ENCODE data around the gene NR3C1. TPM values are rescaled to one million over a fixed set of nuclear protein-coding genes. Genes with fewer than 3 reads are reported as not detected.

NR3C1 gene
- total RNA-seq, 4 donors from 2014 or later: 29.7 to 79.2 (median 38.9) TPM

DNA sequence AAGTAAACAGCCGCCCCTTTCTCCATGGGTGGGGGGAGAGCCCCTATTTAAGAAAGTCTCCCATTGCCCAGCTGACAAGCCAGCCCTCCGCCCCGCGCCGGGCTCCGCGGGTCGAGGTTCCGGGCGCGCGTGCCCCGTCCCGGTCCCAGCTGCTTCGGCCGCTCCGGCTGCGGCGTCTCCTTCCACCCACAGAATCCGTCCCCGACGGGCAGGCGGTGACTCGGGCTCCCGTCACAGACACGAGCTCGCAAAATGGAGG, 223 bp downstream of the NR3C1 start:
- Histone ChIP-seq H3K9me3 (no peaks in the 10 kb centered on the region), H3K36me3 (peaks cover 0 to 6% (median 0%) of the 10 kb centered on the region in 3 donors), H3K4me1 (peaks cover 0 to 20% (median 0%) of the 10 kb centered on the region in 4 donors), H3K27me3 (no peaks in the 10 kb centered on the region), H3K4me3 (peak overlapping the region; percentile 70 to 95 (median 89)), H3K27ac (peak overlapping the region; percentile 96 to 100 (median 100))
- TF ChIP-seq, protein P1, sequence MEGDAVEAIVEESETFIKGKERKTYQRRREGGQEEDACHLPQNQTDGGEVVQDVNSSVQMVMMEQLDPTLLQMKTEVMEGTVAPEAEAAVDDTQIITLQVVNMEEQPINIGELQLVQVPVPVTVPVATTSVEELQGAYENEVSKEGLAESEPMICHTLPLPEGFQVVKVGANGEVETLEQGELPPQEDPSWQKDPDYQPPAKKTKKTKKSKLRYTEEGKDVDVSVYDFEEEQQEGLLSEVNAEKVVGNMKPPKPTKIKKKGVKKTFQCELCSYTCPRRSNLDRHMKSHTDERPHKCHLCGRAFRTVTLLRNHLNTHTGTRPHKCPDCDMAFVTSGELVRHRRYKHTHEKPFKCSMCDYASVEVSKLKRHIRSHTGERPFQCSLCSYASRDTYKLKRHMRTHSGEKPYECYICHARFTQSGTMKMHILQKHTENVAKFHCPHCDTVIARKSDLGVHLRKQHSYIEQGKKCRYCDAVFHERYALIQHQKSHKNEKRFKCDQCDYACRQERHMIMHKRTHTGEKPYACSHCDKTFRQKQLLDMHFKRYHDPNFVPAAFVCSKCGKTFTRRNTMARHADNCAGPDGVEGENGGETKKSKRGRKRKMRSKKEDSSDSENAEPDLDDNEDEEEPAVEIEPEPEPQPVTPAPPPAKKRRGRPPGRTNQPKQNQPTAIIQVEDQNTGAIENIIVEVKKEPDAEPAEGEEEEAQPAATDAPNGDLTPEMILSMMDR (IDR thresholded peaks at IDR 0.05): no peak
- peak; percentile 21 to 41 for TF ChIP-seq POLR2A (IDR thresholded peaks at IDR 0.05)
- no peak for DNase-seq

DNA sequence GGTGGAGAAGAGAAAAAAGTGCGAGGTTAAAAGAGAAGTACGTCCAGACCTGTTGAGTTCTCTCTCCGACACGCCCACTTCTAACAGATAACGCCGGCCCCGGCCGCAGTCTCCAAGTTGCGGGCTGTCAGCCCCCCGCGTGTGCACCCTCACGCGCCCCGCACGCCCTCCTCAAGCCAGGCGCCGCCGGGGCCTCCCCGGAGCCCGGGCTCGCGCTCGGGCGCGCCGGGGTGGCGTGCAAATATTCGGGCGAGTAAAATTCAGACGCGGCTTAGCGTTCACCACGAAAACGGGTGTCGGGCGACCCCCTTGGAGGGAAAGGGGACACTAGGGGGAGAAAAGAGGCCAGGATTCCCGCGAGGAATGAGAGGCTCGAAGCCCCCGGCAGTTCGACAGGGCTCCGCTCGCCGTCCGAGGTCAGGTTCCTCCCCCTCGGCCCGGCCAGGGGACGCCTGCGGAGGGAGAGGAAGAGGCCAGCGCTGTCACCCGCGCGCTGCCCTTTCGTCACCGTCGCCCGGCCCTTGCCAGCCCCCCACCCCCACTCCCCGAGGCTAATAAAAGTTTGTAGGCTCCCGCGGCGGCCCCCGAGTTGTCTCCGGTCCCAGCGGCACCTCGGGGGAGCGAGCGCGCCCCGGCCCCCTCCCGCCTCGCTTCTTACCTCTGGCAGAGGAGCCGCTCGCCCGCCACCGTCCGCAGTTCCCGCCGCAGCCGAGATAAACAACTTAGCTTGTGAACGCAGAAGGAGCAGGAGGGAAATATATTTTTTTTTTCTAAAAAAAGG, 743 bp downstream of the NR3C1 start:
- Histone ChIP-seq H3K27ac (peak overlapping the region; percentile 96 to 100 (median 100)), H3K36me3 (peaks cover 0 to 6% (median 0%) of the 10 kb centered on the region in 3 donors), H3K27me3 (no peaks in the 10 kb centered on the region), H3K4me1 (peaks cover 0 to 21% (median 0%) of the 10 kb centered on the region in 4 donors), H3K4me3 (peak overlapping the region; percentile 70 to 95 (median 89)), H3K9me3 (no peaks in the 10 kb centered on the region)
- TF ChIP-seq POLR2A (IDR thresholded peaks at IDR 0.05): no peak
- TF ChIP-seq, protein P1 (IDR thresholded peaks at IDR 0.05): no peak
- peak; percentile 70 to 86 (median 79) for DNase-seq

DNA sequence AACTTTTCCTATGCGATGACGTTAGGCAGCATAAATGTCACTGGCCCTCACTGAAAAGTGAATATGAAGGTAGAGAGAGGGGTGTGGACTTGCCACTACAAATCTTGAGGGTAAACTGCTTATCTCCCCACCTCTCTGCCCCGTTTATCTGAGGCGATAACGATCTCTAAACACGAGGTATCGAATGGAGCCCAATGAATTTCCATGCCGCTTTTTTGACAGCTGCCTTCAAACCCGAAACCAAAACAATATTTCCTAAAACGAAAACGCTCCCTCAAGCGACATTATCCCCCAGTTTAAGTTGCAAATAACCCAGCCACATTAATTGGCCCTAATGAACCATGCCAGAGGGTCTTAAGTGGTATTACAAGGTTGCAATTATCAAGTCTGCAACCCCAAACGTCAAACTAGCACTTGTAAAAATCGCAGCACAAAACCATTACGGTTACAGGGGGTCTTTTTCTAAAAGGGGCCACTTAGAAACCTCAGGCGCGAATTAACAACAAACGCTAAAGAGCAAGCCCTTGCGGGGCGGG, 1.4 kb downstream of the NR3C1 start:
- H3K27me3 ChIP-seq: no peaks in the 10 kb centered on the region
- peaks cover 0 to 26% (median 0%) of the 10 kb centered on the region in 4 donors for H3K4me1 ChIP-seq
- no peaks in the 10 kb centered on the region for H3K9me3 ChIP-seq
- H3K36me3 ChIP-seq: peaks cover 0 to 6% (median 0%) of the 10 kb centered on the region in 3 donors
- no peak for TF ChIP-seq POLR2A (IDR thresholded peaks at IDR 0.05)
- TF ChIP-seq, protein P1 (IDR thresholded peaks at IDR 0.05): no peak
- DNase-seq: no peak
- H3K27ac ChIP-seq: peak overlapping the region; percentile 96 to 100 (median 100)
- peak overlapping the region; percentile 70 to 95 (median 89) for H3K4me3 ChIP-seq

DNA sequence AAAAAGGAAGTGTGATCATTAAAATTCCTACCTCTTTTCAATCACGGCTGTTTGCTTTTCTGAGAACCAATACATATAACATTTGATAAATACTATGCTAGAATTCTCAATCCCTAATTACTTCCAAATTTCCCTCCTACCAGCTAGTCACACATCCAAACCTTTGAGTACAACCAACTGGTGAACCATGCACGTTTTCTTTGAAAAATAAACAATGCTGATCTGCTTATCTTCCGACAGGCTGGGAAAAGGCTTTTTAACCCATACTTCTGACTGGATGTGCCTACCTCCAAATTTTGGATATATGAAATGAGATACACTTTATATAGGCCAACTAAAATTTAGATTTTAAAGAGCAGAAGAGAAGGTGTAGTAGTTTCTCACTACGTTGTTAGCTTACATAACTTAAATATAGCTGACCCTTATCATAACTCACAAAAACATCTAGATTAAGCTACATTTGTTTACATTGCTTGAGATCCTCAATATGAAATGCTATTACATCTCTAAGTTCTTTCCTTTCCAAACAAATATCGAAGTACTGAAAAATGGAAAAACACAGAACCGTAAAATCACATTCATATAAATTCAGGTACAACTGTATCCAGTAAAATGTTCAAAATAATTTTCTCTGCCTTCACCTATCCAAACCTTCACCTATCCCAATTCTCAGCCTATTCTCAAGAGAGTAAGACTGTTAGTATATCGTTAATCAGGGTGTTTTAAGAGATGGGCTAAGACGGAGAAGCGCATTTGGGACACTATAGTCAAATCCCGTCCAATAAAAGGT, 2.1 kb downstream of the NR3C1 start:
- H3K27me3 ChIP-seq: no peaks in the 10 kb centered on the region
- TF ChIP-seq POLR2A (IDR thresholded peaks at IDR 0.05): no peak
- TF ChIP-seq, protein P1 (IDR thresholded peaks at IDR 0.05): no peak
- H3K36me3 ChIP-seq: peaks cover 0 to 6% (median 0%) of the 10 kb centered on the region in 3 donors
- no peaks in the 10 kb centered on the region for H3K9me3 ChIP-seq
- peak overlapping the region; percentile 70 to 95 (median 89) for H3K4me3 ChIP-seq
- peak overlapping the region in 2 of 4 donors; percentile 100 for H3K27ac ChIP-seq
- no peak for DNase-seq
- peaks cover 0 to 26% (median 0%) of the 10 kb centered on the region in 4 donors for H3K4me1 ChIP-seq

DNA sequence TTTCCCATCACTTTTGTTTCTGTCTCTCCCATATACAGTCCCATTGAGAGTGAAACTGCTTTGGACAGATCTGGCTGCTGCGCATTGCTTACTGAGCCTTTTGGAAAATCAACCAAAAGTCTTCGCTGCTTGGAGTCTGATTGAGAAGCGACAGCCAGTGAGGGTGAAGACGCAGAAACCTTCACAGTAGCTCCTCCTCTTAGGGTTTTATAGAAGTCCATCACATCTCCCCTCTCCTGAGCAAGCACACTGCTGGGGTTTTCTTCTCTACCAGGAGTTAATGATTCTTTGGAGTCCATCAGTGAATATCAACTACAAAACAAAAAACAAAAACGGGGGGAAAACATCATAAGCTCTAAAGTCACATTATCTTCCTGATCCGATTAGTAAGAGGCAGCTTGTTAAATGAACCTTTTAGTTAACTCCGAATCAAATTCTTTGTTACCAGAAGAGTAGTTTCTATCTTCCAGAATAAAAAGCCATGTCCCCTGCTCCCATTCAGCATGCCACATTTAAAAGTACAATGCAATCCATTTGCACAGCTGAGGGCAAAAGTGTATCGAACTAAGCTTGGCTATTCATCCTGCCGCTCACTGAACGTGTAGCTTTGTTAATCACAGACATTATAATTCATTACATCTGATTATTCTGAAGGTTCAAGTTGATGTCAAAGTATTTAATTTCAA, 2.8 kb downstream of the NR3C1 start:
- Histone ChIP-seq H3K27me3 (no peaks in the 10 kb centered on the region), H3K9me3 (no peaks in the 10 kb centered on the region), H3K4me1 (peaks cover 0 to 26% (median 2%) of the 10 kb centered on the region in 4 donors), H3K4me3 (peak overlapping the region; percentile 0 to 95 (median 36)), H3K36me3 (peaks cover 0 to 6% (median 0%) of the 10 kb centered on the region in 3 donors), H3K27ac (peak overlapping the region in 3 of 4 donors; percentile 1 to 40 (median 10))
- DNase-seq: no peak
- TF ChIP-seq, protein P1 (IDR thresholded peaks at IDR 0.05): no peak
- TF ChIP-seq POLR2A (IDR thresholded peaks at IDR 0.05): no peak
